ENCODE results near the gene CEL. TPM values are rescaled to one million over a fixed set of nuclear protein-coding genes. Genes with fewer than 3 reads are reported as not detected.
"Not testable (repeated sequence)": the region's sequence is repeated elsewhere in the genome, so short reads cannot be mapped to it uniquely, and the experiment has no call there.

Gene CEL
- total and polyA plus RNA-seq, 4 donors, result 0.30 to 3.5 (median 1.8) TPM

GRCh38 chr9:133060417-133060841 lies 1.4 kb upstream of the CEL start:
- Histone ChIP-seq H3K4me3 (ENCODE audit: low read depth, low read length) (no peak overlapping the region), H3K9me3 (ENCODE audit: control insufficient read depth, insufficient read depth, low read length) (no peaks in the 10 kb centered on the region), H3K27ac (ENCODE audit: low read depth, low read length) (no peak overlapping the region), H3K4me1 (ENCODE audit: control insufficient read depth, insufficient read depth, low read length) (no peaks in the 10 kb centered on the region), H3K36me3 (ENCODE audit: control insufficient read depth, insufficient read depth, low read length) (peaks cover 66% of the 10 kb centered on the region), H3K27me3 (ENCODE audit: control insufficient read depth, insufficient read depth, low read length) (no peaks in the 10 kb centered on the region)
- no peak for DNase-seq (ENCODE audit: low read depth in 4 of 6, low spot score in 6 of 6)
- no CpG with 5 or more reads among the region's 6 CpGs for WGBS (ENCODE audit: insufficient coverage)

GRCh38 chr9:133061019-133061763 lies 590 bp upstream of the CEL start:
- not testable (repeated sequence) for DNase-seq (ENCODE audit: low read depth in 4 of 6, low spot score in 6 of 6); H3K9me3 ChIP-seq (ENCODE audit: control insufficient read depth, insufficient read depth, low read length); H3K27me3 ChIP-seq (ENCODE audit: control insufficient read depth, insufficient read depth, low read length); H3K4me3 ChIP-seq (ENCODE audit: low read depth, low read length); H3K4me1 ChIP-seq (ENCODE audit: control insufficient read depth, insufficient read depth, low read length); H3K27ac ChIP-seq (ENCODE audit: low read depth, low read length)
- peaks cover 63% of the 10 kb centered on the region for H3K36me3 ChIP-seq (ENCODE audit: control insufficient read depth, insufficient read depth, low read length)
- WGBS (ENCODE audit: insufficient coverage), result 56% methylated on average over 12 of the region's 14 CpGs

- H3K27me3 ChIP-seq (ENCODE audit: control insufficient read depth, insufficient read depth, low read length); H3K9me3 ChIP-seq (ENCODE audit: control insufficient read depth, insufficient read depth, low read length); DNase-seq (ENCODE audit: low read depth in 4 of 6, low spot score in 6 of 6); H3K4me3 ChIP-seq (ENCODE audit: low read depth, low read length); H3K4me1 ChIP-seq (ENCODE audit: control insufficient read depth, insufficient read depth, low read length); H3K27ac ChIP-seq (ENCODE audit: low read depth, low read length): not testable (repeated sequence)
- WGBS (ENCODE audit: insufficient coverage), result no CpG with 5 or more reads among the region's 8 CpGs
- peaks cover 63% of the 10 kb centered on the region for H3K36me3 ChIP-seq (ENCODE audit: control insufficient read depth, insufficient read depth, low read length)
These were observed 788 bp downstream of the CEL start for GRCh38 chr9:133062569-133062968.

- 96% methylated on average over 8 of the region's 8 CpGs for WGBS (ENCODE audit: insufficient coverage)
- H3K9me3 ChIP-seq (ENCODE audit: control insufficient read depth, insufficient read depth, low read length), result no peaks in the 10 kb centered on the region
- H3K27ac ChIP-seq (ENCODE audit: low read depth, low read length), result no peak overlapping the region
- no peaks in the 10 kb centered on the region for H3K4me1 ChIP-seq (ENCODE audit: control insufficient read depth, insufficient read depth, low read length)
- no peak for DNase-seq (ENCODE audit: low read depth in 4 of 6, low spot score in 6 of 6)
- H3K36me3 ChIP-seq (ENCODE audit: control insufficient read depth, insufficient read depth, low read length), result peaks cover 62% of the 10 kb centered on the region
- H3K27me3 ChIP-seq (ENCODE audit: control insufficient read depth, insufficient read depth, low read length), result no peaks in the 10 kb centered on the region
- H3K4me3 ChIP-seq (ENCODE audit: low read depth, low read length), result no peak overlapping the region
These were observed 1.3 kb downstream of the CEL start for GRCh38 chr9:133063159-133063499.

- Histone ChIP-seq H3K27ac (ENCODE audit: low read depth, low read length) (no peak overlapping the region), H3K4me1 (ENCODE audit: control insufficient read depth, insufficient read depth, low read length) (no peaks in the 10 kb centered on the region), H3K27me3 (ENCODE audit: control insufficient read depth, insufficient read depth, low read length) (no peaks in the 10 kb centered on the region), H3K4me3 (ENCODE audit: low read depth, low read length) (no peak overlapping the region), H3K36me3 (ENCODE audit: control insufficient read depth, insufficient read depth, low read length) (peaks cover 57% of the 10 kb centered on the region), H3K9me3 (ENCODE audit: control insufficient read depth, insufficient read depth, low read length) (no peaks in the 10 kb centered on the region)
- WGBS (ENCODE audit: insufficient coverage), result 87% methylated on average over 14 of the region's 14 CpGs
- DNase-seq (ENCODE audit: low read depth in 4 of 6, low spot score in 6 of 6), result no peak
These were observed 1.9 kb downstream of the CEL start for GRCh38 chr9:133063500-133064231.

- Histone ChIP-seq H3K36me3 (ENCODE audit: control insufficient read depth, insufficient read depth, low read length) (peaks cover 50% of the 10 kb centered on the region), H3K27me3 (ENCODE audit: control insufficient read depth, insufficient read depth, low read length) (no peaks in the 10 kb centered on the region), H3K4me3 (ENCODE audit: low read depth, low read length) (no peak overlapping the region), H3K27ac (ENCODE audit: low read depth, low read length) (no peak overlapping the region), H3K4me1 (ENCODE audit: control insufficient read depth, insufficient read depth, low read length) (no peaks in the 10 kb centered on the region), H3K9me3 (ENCODE audit: control insufficient read depth, insufficient read depth, low read length) (no peaks in the 10 kb centered on the region)
- WGBS (ENCODE audit: insufficient coverage), result 96% methylated on average over 27 of the region's 30 CpGs
- DNase-seq (ENCODE audit: low read depth in 4 of 6, low spot score in 6 of 6), result no peak
These were observed 2.7 kb downstream of the CEL start for GRCh38 chr9:133064241-133065069.

- no peak for DNase-seq (ENCODE audit: low read depth in 4 of 6, low spot score in 6 of 6)
- Histone ChIP-seq H3K9me3 (ENCODE audit: control insufficient read depth, insufficient read depth, low read length) (no peaks in the 10 kb centered on the region), H3K36me3 (ENCODE audit: control insufficient read depth, insufficient read depth, low read length) (peaks cover 50% of the 10 kb centered on the region), H3K4me1 (ENCODE audit: control insufficient read depth, insufficient read depth, low read length) (no peaks in the 10 kb centered on the region), H3K27me3 (ENCODE audit: control insufficient read depth, insufficient read depth, low read length) (no peaks in the 10 kb centered on the region), H3K27ac (ENCODE audit: low read depth, low read length) (no peak overlapping the region), H3K4me3 (ENCODE audit: low read depth, low read length) (no peak overlapping the region)
- WGBS (ENCODE audit: insufficient coverage), result 98% methylated on average over 12 of the region's 17 CpGs
These were observed 3.2 kb downstream of the CEL start for GRCh38 chr9:133065070-133065388.

GRCh38 chr9:133066181-133066983 lies 4.6 kb downstream of the CEL start:
- peaks cover 53% of the 10 kb centered on the region for H3K36me3 ChIP-seq (ENCODE audit: control insufficient read depth, insufficient read depth, low read length)
- no peak overlapping the region for H3K27ac ChIP-seq (ENCODE audit: low read depth, low read length)
- no peaks in the 10 kb centered on the region for H3K27me3 ChIP-seq (ENCODE audit: control insufficient read depth, insufficient read depth, low read length)
- 95% methylated on average over 20 of the region's 25 CpGs for WGBS (ENCODE audit: insufficient coverage)
- no peak overlapping the region for H3K4me3 ChIP-seq (ENCODE audit: low read depth, low read length)
- DNase-seq (ENCODE audit: low read depth in 4 of 6, low spot score in 6 of 6), result no peak
- H3K9me3 ChIP-seq (ENCODE audit: control insufficient read depth, insufficient read depth, low read length), result no peaks in the 10 kb centered on the region
- no peaks in the 10 kb centered on the region for H3K4me1 ChIP-seq (ENCODE audit: control insufficient read depth, insufficient read depth, low read length)

- Histone ChIP-seq H3K27me3 (ENCODE audit: control insufficient read depth, insufficient read depth, low read length) (no peaks in the 10 kb centered on the region), H3K27ac (ENCODE audit: low read depth, low read length) (no peak overlapping the region), H3K36me3 (ENCODE audit: control insufficient read depth, insufficient read depth, low read length) (peaks cover 55% of the 10 kb centered on the region), H3K4me3 (ENCODE audit: low read depth, low read length) (no peak overlapping the region), H3K4me1 (ENCODE audit: control insufficient read depth, insufficient read depth, low read length) (no peaks in the 10 kb centered on the region), H3K9me3 (ENCODE audit: control insufficient read depth, insufficient read depth, low read length) (no peaks in the 10 kb centered on the region)
- no peak for DNase-seq (ENCODE audit: low read depth in 4 of 6, low spot score in 6 of 6)
- 92% methylated on average over 10 of the region's 11 CpGs for WGBS (ENCODE audit: insufficient coverage)
These were observed 5.2 kb downstream of the CEL start for GRCh38 chr9:133067006-133067405.
